Fibroblast of villous mesenchyme (primary cell): ENCODE results near the gene C12orf75. TPM values are rescaled to one million over a fixed set of nuclear protein-coding genes. Genes with fewer than 3 reads are reported as not detected.
"Not testable (repeated sequence)": the region's sequence is repeated elsewhere in the genome, so short reads cannot be mapped to it uniquely, and the experiment has no call there.

Experiments
- DNase-seq: peaks from one replicate; pipeline ENCODE4 v3.0.0-alpha.2; 2010; ENCODE audit warnings: low read depth
- H3K4me3 ChIP-seq: 2 replicates; pipeline ENCODE4 v1.5.1; 2011; ENCODE audit warnings: low read depth, mild to moderate bottlenecking, low read length
- total RNA-seq: library from RNA; depleted of rRNA; stranded (reverse); fragments of >200 nt; gene quantifications from 2 replicates; pipeline ENCODE4 v1.2.3, GENCODE V29; 2012
- TF ChIP-seq, protein P1 (sequence below): IDR thresholded peaks from 2 replicates; pipeline ENCODE4 v1.5.1; 2012; ENCODE audit warnings: low read depth, mild to moderate bottlenecking, low read length; ENCODE audit not compliant: insufficient read depth

Gene C12orf75
- total RNA-seq, 1 donor, result 302 TPM

DNA sequence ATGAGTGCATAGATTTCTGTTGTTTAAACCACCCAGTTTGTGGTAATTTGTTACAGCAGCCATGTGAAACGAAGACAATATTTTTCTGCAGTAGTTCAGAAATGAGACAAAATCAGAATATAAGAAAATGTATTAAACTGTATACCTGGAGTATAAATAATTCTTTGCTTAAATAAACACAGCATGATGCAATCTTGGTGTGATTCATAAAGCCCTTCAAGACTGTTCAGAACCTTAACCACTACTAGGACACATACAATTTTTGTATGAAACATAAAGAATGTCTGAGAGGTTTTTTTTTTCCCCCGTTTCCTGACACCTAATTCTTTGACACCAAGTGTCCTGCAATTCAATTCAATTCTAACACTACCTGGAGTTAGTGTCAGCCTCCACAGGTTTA lies 10.5 kb downstream of the C12orf75 start:
- TF ChIP-seq, protein P1, sequence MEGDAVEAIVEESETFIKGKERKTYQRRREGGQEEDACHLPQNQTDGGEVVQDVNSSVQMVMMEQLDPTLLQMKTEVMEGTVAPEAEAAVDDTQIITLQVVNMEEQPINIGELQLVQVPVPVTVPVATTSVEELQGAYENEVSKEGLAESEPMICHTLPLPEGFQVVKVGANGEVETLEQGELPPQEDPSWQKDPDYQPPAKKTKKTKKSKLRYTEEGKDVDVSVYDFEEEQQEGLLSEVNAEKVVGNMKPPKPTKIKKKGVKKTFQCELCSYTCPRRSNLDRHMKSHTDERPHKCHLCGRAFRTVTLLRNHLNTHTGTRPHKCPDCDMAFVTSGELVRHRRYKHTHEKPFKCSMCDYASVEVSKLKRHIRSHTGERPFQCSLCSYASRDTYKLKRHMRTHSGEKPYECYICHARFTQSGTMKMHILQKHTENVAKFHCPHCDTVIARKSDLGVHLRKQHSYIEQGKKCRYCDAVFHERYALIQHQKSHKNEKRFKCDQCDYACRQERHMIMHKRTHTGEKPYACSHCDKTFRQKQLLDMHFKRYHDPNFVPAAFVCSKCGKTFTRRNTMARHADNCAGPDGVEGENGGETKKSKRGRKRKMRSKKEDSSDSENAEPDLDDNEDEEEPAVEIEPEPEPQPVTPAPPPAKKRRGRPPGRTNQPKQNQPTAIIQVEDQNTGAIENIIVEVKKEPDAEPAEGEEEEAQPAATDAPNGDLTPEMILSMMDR, result no peak
- H3K4me3 ChIP-seq, result no peak overlapping the region
- no peak for DNase-seq

- not testable (repeated sequence) for DNase-seq, H3K4me3 ChIP-seq
These were observed 11.1 kb downstream of the C12orf75 start for GRCh38 chr12:105341620-105342019.

- TF ChIP-seq, protein P1, result no peak
- H3K4me3 ChIP-seq, result no peak overlapping the region
- DNase-seq, result no peak
These were observed 12.0 kb downstream of the C12orf75 start for GRCh38 chr12:105342464-105342863.

DNA sequence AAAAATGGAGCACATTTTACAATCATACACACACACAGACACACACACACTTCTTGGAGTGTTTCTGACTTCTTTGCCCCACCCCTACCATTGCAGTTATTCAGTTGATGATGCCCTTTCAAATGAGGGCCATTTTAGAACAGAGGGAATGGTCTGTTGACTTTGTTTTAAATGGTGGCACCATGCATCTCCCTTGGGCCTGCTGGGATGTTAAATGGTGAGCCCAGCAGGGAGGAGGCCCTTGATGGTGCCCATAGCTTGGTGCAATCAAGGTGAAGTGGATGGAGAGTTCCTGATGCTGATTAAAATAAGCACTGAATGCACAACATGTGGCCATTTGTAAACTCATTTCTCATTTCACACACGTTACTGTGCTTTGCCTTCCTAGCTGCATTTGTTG lies 13.3 kb downstream of the C12orf75 start:
- TF ChIP-seq, protein P1, result no peak
- no peak for DNase-seq
- no peak overlapping the region for H3K4me3 ChIP-seq

DNA sequence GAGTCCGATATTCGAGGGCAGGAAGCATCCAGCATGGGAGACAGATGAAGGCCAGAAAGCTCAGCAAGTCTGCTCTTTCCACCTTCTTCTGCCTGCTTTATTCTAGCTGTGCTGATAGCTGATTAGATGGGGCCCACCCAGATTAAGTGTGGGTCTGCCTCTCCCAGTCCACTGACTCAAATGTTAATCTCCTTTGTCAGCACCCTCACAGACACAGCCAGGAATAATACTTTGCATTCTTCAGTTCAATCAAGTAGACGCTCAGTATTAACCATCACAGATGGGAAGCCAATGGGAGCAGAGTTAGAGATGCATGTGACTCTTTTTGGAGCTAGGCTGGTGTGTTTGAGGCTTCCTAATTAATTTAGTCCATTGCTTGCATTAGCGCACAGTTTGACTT lies 17.0 kb downstream of the C12orf75 start:
- no peak for DNase-seq
- TF ChIP-seq, protein P1, result no peak
- H3K4me3 ChIP-seq, result no peak overlapping the region

DNA sequence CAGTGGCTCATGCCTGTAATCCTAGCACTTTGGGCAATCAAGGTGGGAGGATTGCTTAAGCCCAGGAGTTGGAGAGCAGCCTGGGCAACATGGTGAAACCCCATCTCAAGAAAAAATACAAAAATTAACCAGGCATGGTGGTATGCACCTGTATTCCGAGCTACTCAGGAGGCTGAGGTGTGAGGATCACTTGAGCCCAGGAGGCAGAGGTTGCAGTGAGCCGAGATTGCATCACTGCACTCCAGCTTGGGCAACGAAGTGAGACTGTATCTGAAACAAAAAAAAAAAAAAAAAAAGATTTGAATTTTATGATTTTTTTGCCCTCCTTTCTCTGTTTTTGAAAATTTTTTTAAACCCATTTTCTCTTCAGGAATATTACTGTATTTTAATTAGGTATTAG lies 17.7 kb downstream of the C12orf75 start:
- DNase-seq, result no peak
- no peak overlapping the region for H3K4me3 ChIP-seq
- TF ChIP-seq, protein P1, result no peak

DNA sequence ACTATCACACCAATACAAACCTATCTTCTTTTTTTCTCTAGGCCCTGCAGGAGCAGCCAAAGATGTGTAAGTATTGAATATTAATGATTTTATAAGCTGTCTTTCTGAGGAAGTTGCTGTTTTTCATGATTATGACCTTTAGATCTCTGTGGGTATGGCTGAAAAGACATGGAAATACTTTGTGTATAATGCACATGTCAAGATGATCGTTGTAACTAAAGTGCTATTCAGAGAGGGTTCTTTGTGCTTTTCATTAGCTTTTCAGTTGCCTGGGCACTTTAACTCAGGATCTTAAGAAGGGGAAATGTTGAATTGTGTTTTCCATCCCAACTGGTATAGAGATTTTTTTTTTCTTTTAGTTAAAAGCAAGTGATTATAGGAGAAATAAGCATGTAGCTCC lies 18.1 kb downstream of the C12orf75 start:
- DNase-seq, result no peak
- TF ChIP-seq, protein P1, result no peak
- H3K4me3 ChIP-seq, result no peak overlapping the region
